GM12878 (cell line): ENCODE measurements around the gene MCC. TPM values are rescaled to one million over a fixed set of nuclear protein-coding genes. Genes with fewer than 3 reads are reported as not detected.

Experiments
- ATF7 ChIP-seq: fragments of 450-650 bp; IDR thresholded peaks from 2 replicates; pipeline ENCODE4 v1.6.1; 2016; ENCODE audit warnings: low read depth, mild to moderate bottlenecking
- BACH1 ChIP-seq: fragments of 450-650 bp; IDR thresholded peaks from 2 replicates; pipeline ENCODE4 v1.6.1; 2017; ENCODE audit warnings: mild to moderate bottlenecking, borderline replicate concordance
- CEBPB ChIP-seq, 2 experiments: fragments of 150-350 bp in 1 of 2; IDR thresholded peaks; 2 replicates each; pipeline ENCODE4 v1.6.1; 2012 to 2014; ENCODE audit warnings: low read depth in 2 of 2, low read length in 2 of 2, borderline replicate concordance in 1 of 2, inconsistent platforms in 1 of 2
- IKZF1 ChIP-seq: fragments of 450-650 bp; conservative IDR thresholded peaks from 2 replicates; pipeline ENCODE4 v1.6.1; 2017; ENCODE audit warnings: antibody characterized with exemption, mild to moderate bottlenecking
- SRF ChIP-seq, 2 experiments: IDR thresholded peaks; 2 replicates each; pipeline ENCODE4 v1.6.1; 2011; ENCODE audit warnings: low read depth in 2 of 2, low read length in 2 of 2, mild to moderate bottlenecking in 1 of 2, moderate library complexity in 1 of 2
- TCF3 ChIP-seq: IDR thresholded peaks from 2 replicates; pipeline ENCODE4 v1.6.1; 2012; ENCODE audit warnings: low read depth, mild to moderate bottlenecking, low read length, borderline replicate concordance; ENCODE audit not compliant: insufficient read depth
- polyA plus RNA-seq, 11 experiments: library from polyadenylated mRNA; depleted of rRNA in 4 of 11; unstranded in 6 of 11; stranded (reverse) in 5 of 11; fragments of >200 nt; fragmentation: Nextera tagmentation in 4 of 11; fragmentation: Illumina TruSeq in 1 of 11; extraction: Ambion mirVana in 4 of 11; extraction: Trizol in 1 of 11; gene quantifications; 1 replicate in 1 of 11; 2 replicates in 10 of 11; pipeline versions ENCODE4 v1.2.1 to v1.2.3, GENCODE V29; 2011 to 2016; ENCODE audit warnings: inconsistent platforms in 2 of 11, missing spikeins in 2 of 11, low read depth in 1 of 11
- total RNA-seq, 4 experiments: library from RNA; depleted of rRNA in 3 of 4; stranded (reverse); fragments of >200 nt in 3 of 4; fragmentation: Illumina TruSeq in 1 of 4; extraction: Trizol in 1 of 4; gene quantifications; 2 replicates each; pipeline versions ENCODE4 v1.2.1 to v1.2.3, GENCODE V29; 2013 to 2021
- TF ChIP-seq, protein P1 (sequence below): fragments of 450-650 bp; IDR thresholded peaks from 2 replicates; pipeline ENCODE4 v1.6.1; 2017; ENCODE audit warnings: mild to moderate bottlenecking
- TF ChIP-seq, protein P2 (sequence below), 3 experiments: IDR thresholded peaks in 2 of 3; conservative IDR thresholded peaks in 1 of 3; 2 replicates each; pipeline ENCODE4 v1.5.1; 2011; ENCODE audit warnings: low read depth in 3 of 3, low read length in 3 of 3, mild to moderate bottlenecking in 3 of 3, control low read depth in 2 of 3, moderate library complexity in 2 of 3, inconsistent platforms in 1 of 3, mixed read lengths in 1 of 3; ENCODE audit not compliant: control insufficient read depth in 2 of 3, insufficient read depth in 1 of 3; ENCODE audit errors: extremely low read depth in 1 of 3
- TF ChIP-seq, protein P3 (sequence below): IDR thresholded peaks from 2 replicates; pipeline ENCODE4 v1.6.1; 2011; ENCODE audit warnings: borderline replicate concordance, low read depth, mild to moderate bottlenecking, moderate library complexity, low read length; ENCODE audit not compliant: insufficient read depth, poor library complexity, severe bottlenecking

MCC gene
- total and polyA plus RNA-seq, 10 of the 15 experiments (the other 5 are each of a cell fraction or from before 2014, with no cell fraction given), result 0.03 to 0.86 (median 0.16) TPM

DNA sequence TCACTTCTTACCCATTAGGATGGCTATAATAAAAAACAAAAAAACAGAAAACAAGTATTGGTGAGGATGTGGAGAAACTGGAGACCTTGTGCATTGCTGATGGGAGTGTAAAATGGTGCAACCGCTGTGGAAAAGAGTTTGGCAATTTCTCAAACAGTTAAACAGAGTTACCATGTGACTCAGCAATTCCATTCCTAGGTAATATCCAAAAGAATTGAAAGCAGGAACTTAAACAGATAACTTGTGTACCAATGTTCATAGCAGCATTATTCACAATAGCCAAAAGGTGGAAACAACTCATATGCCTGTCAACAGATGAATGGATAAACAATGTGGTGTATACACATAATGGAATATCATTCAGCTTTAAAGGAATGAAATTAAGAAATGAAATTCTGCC is 482.8 kb downstream of the MCC start (continued):
- TF ChIP-seq, protein P1, sequence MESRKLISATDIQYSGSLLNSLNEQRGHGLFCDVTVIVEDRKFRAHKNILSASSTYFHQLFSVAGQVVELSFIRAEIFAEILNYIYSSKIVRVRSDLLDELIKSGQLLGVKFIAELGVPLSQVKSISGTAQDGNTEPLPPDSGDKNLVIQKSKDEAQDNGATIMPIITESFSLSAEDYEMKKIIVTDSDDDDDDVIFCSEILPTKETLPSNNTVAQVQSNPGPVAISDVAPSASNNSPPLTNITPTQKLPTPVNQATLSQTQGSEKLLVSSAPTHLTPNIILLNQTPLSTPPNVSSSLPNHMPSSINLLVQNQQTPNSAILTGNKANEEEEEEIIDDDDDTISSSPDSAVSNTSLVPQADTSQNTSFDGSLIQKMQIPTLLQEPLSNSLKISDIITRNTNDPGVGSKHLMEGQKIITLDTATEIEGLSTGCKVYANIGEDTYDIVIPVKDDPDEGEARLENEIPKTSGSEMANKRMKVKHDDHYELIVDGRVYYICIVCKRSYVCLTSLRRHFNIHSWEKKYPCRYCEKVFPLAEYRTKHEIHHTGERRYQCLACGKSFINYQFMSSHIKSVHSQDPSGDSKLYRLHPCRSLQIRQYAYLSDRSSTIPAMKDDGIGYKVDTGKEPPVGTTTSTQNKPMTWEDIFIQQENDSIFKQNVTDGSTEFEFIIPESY, result no peak
- TF ChIP-seq SRF (IDR thresholded peaks at IDR 0.05; ENCODE audit: low read depth in 2 of 2, low read length in 2 of 2), result no peak
- TF ChIP-seq ATF7, result no peak
- no peak for TF ChIP-seq BACH1
- no peak for TF ChIP-seq IKZF1
- no peak for TF ChIP-seq TCF3
- TF ChIP-seq CEBPB (IDR thresholded peaks at IDR 0.05; ENCODE audit: borderline replicate concordance in 1 of 2, low read depth in 2 of 2, low read length in 2 of 2), result no peak
- TF ChIP-seq, protein P2, sequence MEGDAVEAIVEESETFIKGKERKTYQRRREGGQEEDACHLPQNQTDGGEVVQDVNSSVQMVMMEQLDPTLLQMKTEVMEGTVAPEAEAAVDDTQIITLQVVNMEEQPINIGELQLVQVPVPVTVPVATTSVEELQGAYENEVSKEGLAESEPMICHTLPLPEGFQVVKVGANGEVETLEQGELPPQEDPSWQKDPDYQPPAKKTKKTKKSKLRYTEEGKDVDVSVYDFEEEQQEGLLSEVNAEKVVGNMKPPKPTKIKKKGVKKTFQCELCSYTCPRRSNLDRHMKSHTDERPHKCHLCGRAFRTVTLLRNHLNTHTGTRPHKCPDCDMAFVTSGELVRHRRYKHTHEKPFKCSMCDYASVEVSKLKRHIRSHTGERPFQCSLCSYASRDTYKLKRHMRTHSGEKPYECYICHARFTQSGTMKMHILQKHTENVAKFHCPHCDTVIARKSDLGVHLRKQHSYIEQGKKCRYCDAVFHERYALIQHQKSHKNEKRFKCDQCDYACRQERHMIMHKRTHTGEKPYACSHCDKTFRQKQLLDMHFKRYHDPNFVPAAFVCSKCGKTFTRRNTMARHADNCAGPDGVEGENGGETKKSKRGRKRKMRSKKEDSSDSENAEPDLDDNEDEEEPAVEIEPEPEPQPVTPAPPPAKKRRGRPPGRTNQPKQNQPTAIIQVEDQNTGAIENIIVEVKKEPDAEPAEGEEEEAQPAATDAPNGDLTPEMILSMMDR (IDR thresholded peaks at IDR 0.05 in 2 of 3, conservative IDR thresholded peaks at IDR 0.05 in 1 of 3; ENCODE audit: control insufficient read depth in 2 of 3, extremely low read depth in 1 of 3, insufficient read depth in 1 of 3, low read depth in 3 of 3, low read length in 3 of 3), result no peak
- TF ChIP-seq, protein P3, sequence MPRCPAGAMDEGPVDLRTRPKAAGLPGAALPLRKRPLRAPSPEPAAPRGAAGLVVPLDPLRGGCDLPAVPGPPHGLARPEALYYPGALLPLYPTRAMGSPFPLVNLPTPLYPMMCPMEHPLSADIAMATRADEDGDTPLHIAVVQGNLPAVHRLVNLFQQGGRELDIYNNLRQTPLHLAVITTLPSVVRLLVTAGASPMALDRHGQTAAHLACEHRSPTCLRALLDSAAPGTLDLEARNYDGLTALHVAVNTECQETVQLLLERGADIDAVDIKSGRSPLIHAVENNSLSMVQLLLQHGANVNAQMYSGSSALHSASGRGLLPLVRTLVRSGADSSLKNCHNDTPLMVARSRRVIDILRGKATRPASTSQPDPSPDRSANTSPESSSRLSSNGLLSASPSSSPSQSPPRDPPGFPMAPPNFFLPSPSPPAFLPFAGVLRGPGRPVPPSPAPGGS, result no peak
